Activated CD4-positive, alpha-beta memory T cell treated with anti-CD3 and anti-CD28 coated beads for 36 hours (primary cell): ENCODE results near the gene SMPD3. TPM values are rescaled to one million over a fixed set of nuclear protein-coding genes. Genes with fewer than 3 reads are reported as not detected.

Source experiments
- CTCF ChIA-PET: fragments of 350-600 bp; sonication (Branson Sonifier 250); formaldehyde crosslinking; loops from one replicate; lab custom pipeline; 2021; ENCODE audit warnings: antibody characterized with exemption, inconsistent platforms; lab: Charles Lee
- POLR2A ChIA-PET: fragments of 350-600 bp; sonication (Branson Sonifier 250); formaldehyde crosslinking; loops from one replicate; lab custom pipeline; 2021; ENCODE audit warnings: antibody characterized with exemption; lab: Charles Lee
- DNase-seq: peaks from one replicate; pipeline ENCODE4 v3.0.0-alpha.2; 2020
- H3K27ac Mint-ChIP-seq: one replicate; pipeline ENCODE4 v1.8.0; 2021; ENCODE audit warnings: mixed read lengths
- H3K27me3 Mint-ChIP-seq: one replicate; pipeline ENCODE4 v1.8.0; 2021; ENCODE audit warnings: mixed read lengths
- H3K36me3 Mint-ChIP-seq: one replicate; pipeline ENCODE4 v1.8.0; 2021; ENCODE audit warnings: mixed read lengths
- H3K4me1 Mint-ChIP-seq: one replicate; pipeline ENCODE4 v1.8.0; 2021; ENCODE audit warnings: low read depth, mixed read lengths
- H3K4me3 Mint-ChIP-seq: one replicate; pipeline ENCODE4 v1.8.0; 2021; ENCODE audit warnings: mild to moderate bottlenecking, mixed read lengths
- H3K9me3 Mint-ChIP-seq: one replicate; pipeline ENCODE4 v1.8.0; 2021; ENCODE audit warnings: mixed read lengths
- intact Hi-C: fragments of 100-400 bp; cut with micrococcal nuclease; formaldehyde crosslinking; loops from one replicate; pipeline ENCODE4 v1.15.1; 2023
- total RNA-seq, 2 experiments: library from RNA; stranded (reverse); gene quantifications; one replicate each; pipeline ENCODE4 v1.2.3, GENCODE V29; 2021

The SMPD3 gene
- total RNA-seq, 2 experiments from 2014 or later = 0.07 to 0.12 TPM

- ChIA-PET CTCF (interaction anchor here (1.7 kb wide), 1 partner anchor 18 kb away, joined by 5 read pairs; no protein-coding TSS in a partner anchor), POLR2A (no interaction called here)
- intact Hi-C loops = no loop called here
- DNase-seq = no peak
- peaks cover 48% of the 10 kb centered on the region for H3K4me1 Mint-ChIP-seq
- H3K36me3 Mint-ChIP-seq = no peaks in the 10 kb centered on the region
- no peaks in the 10 kb centered on the region for H3K9me3 Mint-ChIP-seq
- H3K27ac Mint-ChIP-seq = no peak overlapping the region
- no peaks in the 10 kb centered on the region for H3K27me3 Mint-ChIP-seq
- no peak overlapping the region for H3K4me3 Mint-ChIP-seq
Measured at GRCh38 chr16:68414581-68414980, 33.7 kb downstream of the SMPD3 start.

- Mint-ChIP-seq H3K27ac (no peak overlapping the region), H3K4me3 (no peak overlapping the region), H3K36me3 (no peaks in the 10 kb centered on the region), H3K4me1 (peaks cover 23% of the 10 kb centered on the region), H3K9me3 (no peaks in the 10 kb centered on the region), H3K27me3 (no peaks in the 10 kb centered on the region)
- intact Hi-C loops = no loop called here
- ChIA-PET CTCF (no interaction called here), POLR2A (no interaction called here)
- no peak for DNase-seq
Measured at GRCh38 chr16:68412061-68412460, 36.2 kb downstream of the SMPD3 start.

- no peak overlapping the region for H3K4me3 Mint-ChIP-seq
- POLR2A ChIA-PET = no interaction called here
Measured at GRCh38 chr16:68411086-68411485, 37.2 kb downstream of the SMPD3 start.

GRCh38 chr16:68408967-68409366, 39.3 kb downstream of the SMPD3 start:
- intact Hi-C loops = no loop called here
- peaks cover 4% of the 10 kb centered on the region for H3K4me1 Mint-ChIP-seq
- H3K36me3 Mint-ChIP-seq = no peaks in the 10 kb centered on the region
- no peak overlapping the region for H3K27ac Mint-ChIP-seq
- no peaks in the 10 kb centered on the region for H3K9me3 Mint-ChIP-seq
- H3K4me3 Mint-ChIP-seq = no peak overlapping the region
- CTCF ChIA-PET = interaction anchor here (1.3 kb wide), 1 partner anchor 147 kb away, joined by 3 read pairs; no protein-coding TSS in a partner anchor
- no peaks in the 10 kb centered on the region for H3K27me3 Mint-ChIP-seq
- no peak for DNase-seq
- POLR2A ChIA-PET = no interaction called here

More at GRCh38 chr16:68411086-68411485, 37.2 kb downstream of the SMPD3 start:
- no peaks in the 10 kb centered on the region for H3K36me3 Mint-ChIP-seq
- H3K4me1 Mint-ChIP-seq = peaks cover 14% of the 10 kb centered on the region
- DNase-seq = no peak
- no peak overlapping the region for H3K27ac Mint-ChIP-seq
- H3K9me3 Mint-ChIP-seq = no peaks in the 10 kb centered on the region
- CTCF ChIA-PET = no interaction called here
- intact Hi-C loops = no loop called here
- H3K27me3 Mint-ChIP-seq = no peaks in the 10 kb centered on the region

GRCh38 chr16:68408428-68408827, 39.9 kb downstream of the SMPD3 start:
- no peak for DNase-seq
- no peaks in the 10 kb centered on the region for H3K9me3 Mint-ChIP-seq
- no peaks in the 10 kb centered on the region for H3K36me3 Mint-ChIP-seq
- H3K4me3 Mint-ChIP-seq = no peak overlapping the region
- ChIA-PET CTCF (interaction anchor here (0.9 to 1.5 kb wide), 4 partner anchors 12 to 389 kb away, joined by 3 to 9 read pairs (median 4); no protein-coding TSS in a partner anchor), POLR2A (no interaction called here)
- no peaks in the 10 kb centered on the region for H3K27me3 Mint-ChIP-seq
- intact Hi-C loops = no loop called here
- H3K4me1 Mint-ChIP-seq = peaks cover 4% of the 10 kb centered on the region
- H3K27ac Mint-ChIP-seq = no peak overlapping the region

- H3K4me1 Mint-ChIP-seq = peaks cover 4% of the 10 kb centered on the region
- no peaks in the 10 kb centered on the region for H3K9me3 Mint-ChIP-seq
- CTCF ChIA-PET = interaction anchor here (0.6 to 1.5 kb wide), 5 partner anchors 10 to 114 kb away, joined by 3 to 9 read pairs (median 3); no protein-coding TSS in a partner anchor
- no peaks in the 10 kb centered on the region for H3K27me3 Mint-ChIP-seq
- intact Hi-C loops = no loop called here
- POLR2A ChIA-PET = no interaction called here
- no peak for DNase-seq
- H3K4me3 Mint-ChIP-seq = no peak overlapping the region
- H3K36me3 Mint-ChIP-seq = no peaks in the 10 kb centered on the region
- H3K27ac Mint-ChIP-seq = no peak overlapping the region
Measured at GRCh38 chr16:68406458-68407152, 41.7 kb downstream of the SMPD3 start.

GRCh38 chr16:68404736-68405345, 43.5 kb downstream of the SMPD3 start:
- Mint-ChIP-seq H3K4me1 (peaks cover 14% of the 10 kb centered on the region), H3K9me3 (no peaks in the 10 kb centered on the region), H3K27ac (no peak overlapping the region), H3K36me3 (no peaks in the 10 kb centered on the region), H3K27me3 (no peaks in the 10 kb centered on the region), H3K4me3 (no peak overlapping the region)
- POLR2A ChIA-PET = no interaction called here
- CTCF ChIA-PET = interaction anchor here (0.9 kb wide), 1 partner anchor 105 kb away, joined by 4 read pairs; no protein-coding TSS in a partner anchor
- no peak for DNase-seq
- intact Hi-C loops = loop anchor here (5.0 kb wide), 1 partner anchor 42 kb away; the partner anchor contains the start of gene SMPD3

- no peak overlapping the region for H3K27ac Mint-ChIP-seq
- DNase-seq = no peak
- no peak overlapping the region for H3K4me3 Mint-ChIP-seq
- no peaks in the 10 kb centered on the region for H3K27me3 Mint-ChIP-seq
- ChIA-PET POLR2A (no interaction called here), CTCF (interaction anchor here (0.8 kb wide), 1 partner anchor 107 kb away, joined by 4 read pairs; no protein-coding TSS in a partner anchor)
- H3K9me3 Mint-ChIP-seq = no peaks in the 10 kb centered on the region
- intact Hi-C loops = loop anchor here (2.0 to 5.0 kb wide), 2 partner anchors 13 to 44 kb away; partner anchors contain the start of gene SMPD3
- H3K36me3 Mint-ChIP-seq = no peaks in the 10 kb centered on the region
- peaks cover 14% of the 10 kb centered on the region for H3K4me1 Mint-ChIP-seq
Measured at GRCh38 chr16:68403704-68404103, 44.6 kb downstream of the SMPD3 start.

- Mint-ChIP-seq H3K9me3 (no peaks in the 10 kb centered on the region), H3K4me1 (peaks cover 14% of the 10 kb centered on the region), H3K4me3 (no peak overlapping the region), H3K27ac (no peak overlapping the region), H3K27me3 (no peaks in the 10 kb centered on the region), H3K36me3 (no peaks in the 10 kb centered on the region)
- no peak for DNase-seq
- intact Hi-C loops = loop anchor here (2.0 to 5.0 kb wide), 2 partner anchors 14 to 44 kb away; partner anchors contain the start of gene SMPD3
- CTCF ChIA-PET = no interaction called here
- POLR2A ChIA-PET = no interaction called here
Measured at GRCh38 chr16:68403177-68403576, 45.1 kb downstream of the SMPD3 start.

GRCh38 chr16:68402748-68403040, 45.6 kb downstream of the SMPD3 start:
- Mint-ChIP-seq H3K4me1 (peaks cover 14% of the 10 kb centered on the region), H3K9me3 (no peaks in the 10 kb centered on the region), H3K36me3 (no peaks in the 10 kb centered on the region), H3K4me3 (no peak overlapping the region), H3K27ac (no peak overlapping the region), H3K27me3 (no peaks in the 10 kb centered on the region)
- DNase-seq = no peak
- POLR2A ChIA-PET = no interaction called here
- CTCF ChIA-PET = no interaction called here
- intact Hi-C loops = loop anchor here (2.0 to 5.0 kb wide), 2 partner anchors 14 to 45 kb away; partner anchors contain the start of gene SMPD3

- ChIA-PET POLR2A (no interaction called here), CTCF (interaction anchor here (0.9 kb wide), 1 partner anchor 119 kb away, joined by 4 read pairs; no protein-coding TSS in a partner anchor)
- no peaks in the 10 kb centered on the region for H3K36me3 Mint-ChIP-seq
- no peaks in the 10 kb centered on the region for H3K27me3 Mint-ChIP-seq
- H3K9me3 Mint-ChIP-seq = no peaks in the 10 kb centered on the region
- H3K4me1 Mint-ChIP-seq = peaks cover 15% of the 10 kb centered on the region
- DNase-seq = peak; percentile 33
- H3K27ac Mint-ChIP-seq = no peak overlapping the region
- H3K4me3 Mint-ChIP-seq = no peak overlapping the region
- intact Hi-C loops = loop anchor here (2.0 to 5.0 kb wide), 2 partner anchors 15 to 45 kb away; partner anchors contain the start of gene SMPD3
Measured at GRCh38 chr16:68401871-68402747, 46.2 kb downstream of the SMPD3 start.
